Esophagus muscularis mucosa (tissue), 3 donors: Measurements from ENCODE around the gene CNOT3.

ENCODE experiments used
- POLR2A ChIP-seq: fragments of 450-650 bp; IDR thresholded peaks from one replicate; pipeline ENCODE4 v1.6.1; 2017; ENCODE audit warnings: antibody characterized with exemption, moderate library complexity, mild to moderate bottlenecking, low read depth
- POLR2AphosphoS5 ChIP-seq, 2 donors: sonication (generic); formaldehyde crosslinking; IDR thresholded peaks; one replicate each; pipeline ENCODE4 v1.6.1; 2017; ENCODE audit warnings: antibody characterized with exemption in 2 of 2
- TF ChIP-seq, protein P1 (sequence below), 3 experiments: fragments of 200-600 bp in 2 of 3; fragments of 450-650 bp in 1 of 3; sonication (generic) in 2 of 3; IDR thresholded peaks; one replicate each; pipeline ENCODE4 v1.5.1; 2017 to 2019; ENCODE audit warnings: antibody characterized with exemption in 3 of 3, mild to moderate bottlenecking in 2 of 3, moderate library complexity in 1 of 3

DNA sequence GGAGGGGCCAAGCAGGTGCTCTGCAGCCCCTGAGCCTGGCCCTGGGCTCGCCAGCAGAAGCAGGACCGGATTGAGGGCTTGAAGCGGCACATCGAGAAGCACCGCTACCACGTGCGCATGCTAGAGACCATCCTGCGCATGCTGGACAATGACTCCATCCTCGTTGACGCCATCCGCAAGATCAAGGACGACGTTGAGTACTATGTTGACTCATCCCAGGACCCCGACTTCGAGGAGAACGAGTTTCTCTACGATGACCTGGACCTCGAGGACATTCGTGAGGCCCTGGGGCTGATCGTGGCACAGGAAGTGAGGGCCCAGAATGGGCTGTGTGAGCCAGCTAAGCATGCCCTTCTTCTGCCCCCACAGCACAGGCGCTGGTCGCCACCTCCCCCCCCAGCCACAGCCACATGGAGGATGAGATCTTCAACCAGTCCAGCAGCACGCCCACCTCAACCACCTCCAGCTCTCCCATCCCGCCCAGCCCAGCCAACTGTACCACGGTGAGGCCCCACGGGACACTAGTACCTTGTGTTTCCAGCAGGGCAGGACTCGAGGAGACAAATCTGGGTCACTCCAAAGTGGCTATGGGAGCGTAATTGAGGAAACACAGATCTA lies 8.1 kb downstream of the CNOT3 start:
- TF ChIP-seq, protein P1, sequence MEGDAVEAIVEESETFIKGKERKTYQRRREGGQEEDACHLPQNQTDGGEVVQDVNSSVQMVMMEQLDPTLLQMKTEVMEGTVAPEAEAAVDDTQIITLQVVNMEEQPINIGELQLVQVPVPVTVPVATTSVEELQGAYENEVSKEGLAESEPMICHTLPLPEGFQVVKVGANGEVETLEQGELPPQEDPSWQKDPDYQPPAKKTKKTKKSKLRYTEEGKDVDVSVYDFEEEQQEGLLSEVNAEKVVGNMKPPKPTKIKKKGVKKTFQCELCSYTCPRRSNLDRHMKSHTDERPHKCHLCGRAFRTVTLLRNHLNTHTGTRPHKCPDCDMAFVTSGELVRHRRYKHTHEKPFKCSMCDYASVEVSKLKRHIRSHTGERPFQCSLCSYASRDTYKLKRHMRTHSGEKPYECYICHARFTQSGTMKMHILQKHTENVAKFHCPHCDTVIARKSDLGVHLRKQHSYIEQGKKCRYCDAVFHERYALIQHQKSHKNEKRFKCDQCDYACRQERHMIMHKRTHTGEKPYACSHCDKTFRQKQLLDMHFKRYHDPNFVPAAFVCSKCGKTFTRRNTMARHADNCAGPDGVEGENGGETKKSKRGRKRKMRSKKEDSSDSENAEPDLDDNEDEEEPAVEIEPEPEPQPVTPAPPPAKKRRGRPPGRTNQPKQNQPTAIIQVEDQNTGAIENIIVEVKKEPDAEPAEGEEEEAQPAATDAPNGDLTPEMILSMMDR (IDR thresholded peaks at IDR 0.05) = no peak
- TF ChIP-seq POLR2A (no peak), POLR2AphosphoS5 (IDR thresholded peaks at IDR 0.05) (no peak)
